CD4-positive, alpha-beta T cell (primary cell): ENCODE measurements around the gene CSPG4. TPM values are rescaled to one million over a fixed set of nuclear protein-coding genes. Genes with fewer than 3 reads are reported as not detected.

ENCODE experiments used
- ATAC-seq: fragments of 200-7000 bp; cut with Tn5 transposase; one replicate; pipeline ENCODE4 v1.10.0; 2022; ENCODE audit warnings: mild to moderate bottlenecking; ENCODE audit not compliant: poor library complexity
- CTCF ChIA-PET: fragments of 350-600 bp; sonication (Branson Sonifier 250); formaldehyde crosslinking; loops from one replicate; lab custom pipeline; 2021; ENCODE audit warnings: antibody characterized with exemption, inconsistent platforms; lab: Charles Lee
- POLR2A ChIA-PET: fragments of 350-600 bp; sonication (Branson Sonifier 250); formaldehyde crosslinking; loops from one replicate; lab custom pipeline; 2021; ENCODE audit warnings: antibody characterized with exemption, inconsistent platforms; lab: Charles Lee
- DNase-seq, 14 experiments: peaks; one replicate each; pipeline ENCODE4 v3.0.0-alpha.2; 2013 to 2020; ENCODE audit warnings: mixed read lengths in 2 of 14
- H3K27ac ChIP-seq, 2 donors: one replicate each; pipeline versions ENCODE4 v1.5.1 to v1.7.0; 2013; ENCODE audit warnings: low read length in 2 of 2, low read depth in 1 of 2, mild to moderate bottlenecking in 1 of 2
- H3K27me3 ChIP-seq, 2 experiments: 1 replicate in 1 of 2; 2 replicates in 1 of 2; pipeline versions ENCODE4 v1.6.1 to v1.7.0; 2013; ENCODE audit warnings: low read length in 2 of 2, control low read depth in 1 of 2, mild to moderate bottlenecking in 1 of 2, moderate library complexity in 1 of 2; ENCODE audit not compliant: insufficient read depth in 2 of 2, control insufficient read depth in 1 of 2
- H3K36me3 ChIP-seq: one replicate; pipeline ENCODE4 v1.6.1; 2013; ENCODE audit warnings: low read length, control low read depth; ENCODE audit not compliant: insufficient read depth
- H3K4me1 ChIP-seq: one replicate; pipeline ENCODE4 v1.6.1; 2013; ENCODE audit warnings: low read length, control low read depth; ENCODE audit not compliant: insufficient read depth
- H3K4me3 ChIP-seq: one replicate; pipeline ENCODE4 v1.5.1; 2013; ENCODE audit warnings: mild to moderate bottlenecking, low read length, moderate library complexity
- H3K9me3 ChIP-seq, 2 experiments: 1 replicate in 1 of 2; 2 replicates in 1 of 2; pipeline versions ENCODE4 v1.6.1 to v1.7.0; 2013; ENCODE audit warnings: low read length in 2 of 2, mild to moderate bottlenecking in 2 of 2, control low read depth in 1 of 2, moderate library complexity in 1 of 2; ENCODE audit not compliant: control insufficient read depth in 1 of 2, insufficient read depth in 1 of 2
- H3K27ac Mint-ChIP-seq: one replicate; pipeline ENCODE4 v1.8.0; 2020; ENCODE audit warnings: mixed read lengths
- H3K27me3 Mint-ChIP-seq: one replicate; pipeline ENCODE4 v1.8.0; 2021; ENCODE audit warnings: mixed read lengths
- H3K36me3 Mint-ChIP-seq: one replicate; pipeline ENCODE4 v1.8.0; 2021; ENCODE audit warnings: low read depth, mixed read lengths
- H3K4me1 Mint-ChIP-seq: one replicate; pipeline ENCODE4 v1.8.0; 2021; ENCODE audit warnings: low read depth, mixed read lengths
- H3K4me3 Mint-ChIP-seq: one replicate; pipeline ENCODE4 v1.8.0; 2020; ENCODE audit warnings: mild to moderate bottlenecking, mixed read lengths
- H3K9me3 Mint-ChIP-seq: one replicate; pipeline ENCODE4 v1.8.0; 2020; ENCODE audit warnings: mixed read lengths
- intact Hi-C, 2 experiments: fragments of 100-400 bp; cut with DNase I in 1 of 2; cut with micrococcal nuclease in 1 of 2; formaldehyde crosslinking; loops; one replicate each; pipeline versions ENCODE4 v1.15.1 to v1.9.0; 2023 to 2025; cut with DNase I, micrococcal nuclease
- total RNA-seq, 174 experiments: library from RNA in 2 of 174; stranded (reverse) in 2 of 174; gene quantifications; one replicate each; pipeline ENCODE4 v1.2.3 and lab custom pipeline; 2021 to 2026
- TF ChIP-seq, protein P1 (sequence below): fragments of 200-600 bp; IDR thresholded peaks from one replicate; pipeline ENCODE4 v1.8.0; 2022; ENCODE audit warnings: antibody characterized with exemption, mild to moderate bottlenecking

CSPG4 gene
- total RNA-seq, 2 experiments from 2014 or later: not detected

- no peak overlapping the region for H3K27ac Mint-ChIP-seq
- H3K36me3 ChIP-seq: no peaks in the 10 kb centered on the region
- H3K4me1 Mint-ChIP-seq: peaks cover 7% of the 10 kb centered on the region
- TF ChIP-seq, protein P1, sequence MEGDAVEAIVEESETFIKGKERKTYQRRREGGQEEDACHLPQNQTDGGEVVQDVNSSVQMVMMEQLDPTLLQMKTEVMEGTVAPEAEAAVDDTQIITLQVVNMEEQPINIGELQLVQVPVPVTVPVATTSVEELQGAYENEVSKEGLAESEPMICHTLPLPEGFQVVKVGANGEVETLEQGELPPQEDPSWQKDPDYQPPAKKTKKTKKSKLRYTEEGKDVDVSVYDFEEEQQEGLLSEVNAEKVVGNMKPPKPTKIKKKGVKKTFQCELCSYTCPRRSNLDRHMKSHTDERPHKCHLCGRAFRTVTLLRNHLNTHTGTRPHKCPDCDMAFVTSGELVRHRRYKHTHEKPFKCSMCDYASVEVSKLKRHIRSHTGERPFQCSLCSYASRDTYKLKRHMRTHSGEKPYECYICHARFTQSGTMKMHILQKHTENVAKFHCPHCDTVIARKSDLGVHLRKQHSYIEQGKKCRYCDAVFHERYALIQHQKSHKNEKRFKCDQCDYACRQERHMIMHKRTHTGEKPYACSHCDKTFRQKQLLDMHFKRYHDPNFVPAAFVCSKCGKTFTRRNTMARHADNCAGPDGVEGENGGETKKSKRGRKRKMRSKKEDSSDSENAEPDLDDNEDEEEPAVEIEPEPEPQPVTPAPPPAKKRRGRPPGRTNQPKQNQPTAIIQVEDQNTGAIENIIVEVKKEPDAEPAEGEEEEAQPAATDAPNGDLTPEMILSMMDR: no peak
- H3K4me3 ChIP-seq: no peak overlapping the region
- ATAC-seq (no peak), DNase-seq (no peak)
- H3K4me3 Mint-ChIP-seq: no peak overlapping the region
- CTCF ChIA-PET: no interaction called here
- peaks cover 4% of the 10 kb centered on the region in 2 experiments for H3K27me3 ChIP-seq
- POLR2A ChIA-PET: no interaction called here
- no peaks in the 10 kb centered on the region for H3K36me3 Mint-ChIP-seq
- no peaks in the 10 kb centered on the region for H3K9me3 Mint-ChIP-seq
- peaks cover 21% of the 10 kb centered on the region for H3K27me3 Mint-ChIP-seq
- H3K9me3 ChIP-seq: no peaks in the 10 kb centered on the region
- intact Hi-C loops: no loop called here
- H3K4me1 ChIP-seq: peaks cover 9% of the 10 kb centered on the region
- H3K27ac ChIP-seq: no peak overlapping the region
Observed at GRCh38 chr15:75696311-75696720, 16.3 kb downstream of the CSPG4 start.

- no peak overlapping the region for H3K27ac ChIP-seq
- DNase-seq: no peak
- Mint-ChIP-seq H3K9me3 (no peaks in the 10 kb centered on the region), H3K27ac (no peak overlapping the region), H3K4me3 (no peak overlapping the region), H3K27me3 (peaks cover 21% of the 10 kb centered on the region), H3K36me3 (no peaks in the 10 kb centered on the region), H3K4me1 (peaks cover 7% of the 10 kb centered on the region)
- peaks cover 9% of the 10 kb centered on the region for H3K4me1 ChIP-seq
- intact Hi-C loops: no loop called here
- no peak overlapping the region for H3K4me3 ChIP-seq
- TF ChIP-seq, protein P1: no peak
- H3K9me3 ChIP-seq: no peaks in the 10 kb centered on the region
- CTCF ChIA-PET: no interaction called here
- H3K27me3 ChIP-seq: peaks cover 4% of the 10 kb centered on the region in 2 experiments
- no peak for ATAC-seq
- POLR2A ChIA-PET: no interaction called here
- no peaks in the 10 kb centered on the region for H3K36me3 ChIP-seq
Observed at GRCh38 chr15:75695634-75696310, 16.9 kb downstream of the CSPG4 start.

- CTCF ChIA-PET: interaction anchor here (1.2 kb wide), 1 partner anchor 9 kb away, joined by 3 read pairs; no protein-coding TSS in a partner anchor
- peaks cover 4% of the 10 kb centered on the region in 2 experiments for H3K27me3 ChIP-seq
- H3K27ac ChIP-seq: no peak overlapping the region
- no peak overlapping the region for H3K4me3 ChIP-seq
- peaks cover 21% of the 10 kb centered on the region for H3K27me3 Mint-ChIP-seq
- no peaks in the 10 kb centered on the region for H3K9me3 ChIP-seq
- H3K4me1 ChIP-seq: peaks cover 9% of the 10 kb centered on the region
- ATAC-seq (no peak), DNase-seq (no peak)
- no peaks in the 10 kb centered on the region for H3K36me3 Mint-ChIP-seq
- no peaks in the 10 kb centered on the region for H3K9me3 Mint-ChIP-seq
- H3K36me3 ChIP-seq: no peaks in the 10 kb centered on the region
- intact Hi-C loops: no loop called here
- H3K27ac Mint-ChIP-seq: no peak overlapping the region
- TF ChIP-seq, protein P1: no peak
- H3K4me3 Mint-ChIP-seq: no peak overlapping the region
- peaks cover 7% of the 10 kb centered on the region for H3K4me1 Mint-ChIP-seq
- POLR2A ChIA-PET: no interaction called here
Observed at GRCh38 chr15:75695220-75695619, 17.4 kb downstream of the CSPG4 start.
